Measurements from ENCODE around the gene PBX4.

PBX4 gene

GRCh38 chr19:19591133-19591825 lies 27.2 kb downstream of the PBX4 start:
- DNase-seq (ENCODE audit: low read depth in 2 of 2): peak in 1 of 2 donors; percentile 25

GRCh38 chr19:19588546-19588945 lies 29.9 kb downstream of the PBX4 start:
- no peak for DNase-seq (ENCODE audit: low read depth in 2 of 2)

DNA sequence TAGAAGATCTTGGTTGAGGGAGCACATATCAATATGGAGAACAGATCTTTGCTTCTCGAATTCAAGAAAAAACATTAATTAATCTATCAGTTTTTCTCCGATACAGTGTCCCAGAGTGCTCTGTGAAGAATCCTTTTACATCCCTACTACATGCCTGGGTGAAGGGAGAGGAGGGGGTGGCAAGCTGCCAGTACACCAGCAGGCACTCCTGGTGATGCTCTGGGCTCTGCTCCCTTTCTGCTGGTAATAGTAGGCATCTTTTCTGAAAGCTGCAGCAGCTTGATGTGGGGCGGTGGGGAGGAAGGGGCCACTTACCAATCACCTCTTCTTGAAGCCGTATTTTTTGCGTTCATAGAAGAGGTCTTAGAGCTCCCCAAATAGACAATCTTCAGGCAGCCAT lies 30.7 kb downstream of the PBX4 start:
- DNase-seq (ENCODE audit: low read depth in 2 of 2): no peak

DNA sequence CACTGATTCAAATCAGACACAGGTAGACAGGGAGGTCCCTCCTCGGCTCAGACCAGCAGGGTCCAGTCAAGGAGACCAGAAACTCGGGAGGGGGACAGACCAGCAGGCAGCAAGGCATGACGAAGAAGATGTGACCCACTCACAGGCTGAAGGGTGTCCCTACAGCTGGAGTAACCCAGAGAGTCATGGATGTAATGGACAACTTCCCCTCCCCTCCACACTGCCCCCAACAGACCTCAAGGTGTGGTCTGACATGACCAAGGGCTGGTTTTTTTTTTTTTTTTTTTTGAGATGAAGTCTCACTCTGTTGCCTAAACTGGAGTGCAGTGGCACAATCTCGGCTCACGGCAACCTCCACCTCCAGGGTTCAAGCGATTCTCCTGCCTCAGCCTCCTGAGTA lies 34.1 kb downstream of the PBX4 start:
- DNase-seq (ENCODE audit: low read depth in 2 of 2): no peak

GRCh38 chr19:19582471-19582870 lies 36.0 kb downstream of the PBX4 start:
- no peak for DNase-seq (ENCODE audit: low read depth in 2 of 2)

DNA sequence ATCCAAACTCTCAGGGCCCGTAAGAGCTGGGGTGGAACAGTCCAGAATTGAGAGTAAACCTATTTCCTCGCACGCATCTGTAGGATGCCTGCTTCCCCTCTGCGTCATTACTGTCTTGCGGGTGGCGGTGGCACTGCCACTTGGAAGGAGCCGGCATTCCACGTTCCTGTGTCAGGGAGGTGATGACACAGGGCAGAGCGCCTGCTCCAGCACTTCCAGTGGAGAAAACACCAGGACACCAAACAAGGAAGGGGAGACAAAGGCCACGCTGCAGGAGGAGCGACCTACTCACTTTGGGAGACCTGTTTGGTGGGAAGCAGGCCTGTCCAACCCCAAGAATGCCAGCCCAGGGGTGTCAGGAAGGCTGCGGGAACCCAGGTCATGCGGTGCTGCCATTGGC lies 37.1 kb downstream of the PBX4 start:
- no peak for DNase-seq (ENCODE audit: low read depth in 2 of 2)

DNA sequence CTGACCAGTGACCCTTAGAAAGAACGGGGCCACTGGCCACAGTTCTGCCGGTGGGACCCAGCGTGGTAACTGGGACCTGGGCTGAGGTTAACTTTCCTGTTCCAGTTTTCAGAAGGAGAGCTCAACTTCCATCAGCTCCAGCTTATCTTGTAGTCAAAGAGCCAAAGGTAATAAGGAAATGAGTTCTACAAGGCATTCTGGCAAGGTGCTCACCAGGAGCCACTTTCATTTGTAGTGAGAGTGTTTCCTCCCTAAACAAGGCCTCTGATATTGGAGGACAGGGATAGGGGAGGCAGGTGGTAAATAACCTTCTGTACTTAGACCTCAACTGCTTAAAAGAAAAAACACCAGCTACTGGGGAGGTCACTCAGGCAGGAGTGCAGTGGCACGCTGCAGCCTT lies 38.1 kb downstream of the PBX4 start:
- no peak for DNase-seq (ENCODE audit: low read depth in 2 of 2)

- DNase-seq (ENCODE audit: low read depth in 2 of 2): no peak
Measured at GRCh38 chr19:19579533-19580361, 38.7 kb downstream of the PBX4 start.

- DNase-seq (ENCODE audit: low read depth in 2 of 2): no peak
Measured at GRCh38 chr19:19578252-19578651, 40.2 kb downstream of the PBX4 start.

DNA sequence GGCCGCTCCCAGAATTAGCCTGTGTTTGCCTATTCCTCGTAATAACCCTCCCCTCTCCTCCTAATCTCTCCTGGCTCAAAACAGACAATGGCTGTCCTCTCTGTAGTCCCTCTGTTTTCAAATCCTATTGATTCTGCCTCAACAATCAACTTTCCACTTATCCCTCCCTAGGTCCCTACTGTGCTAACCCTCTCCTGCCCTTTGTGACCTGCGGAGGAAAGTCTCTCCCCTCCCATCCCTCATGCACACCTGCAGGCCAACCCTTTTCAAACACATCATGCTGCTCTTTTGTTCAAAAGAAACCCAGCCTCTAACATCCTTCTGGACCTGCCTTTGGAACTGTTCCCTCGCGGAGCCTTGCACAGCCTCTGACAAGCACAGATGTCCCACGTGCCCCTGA lies 43.1 kb downstream of the PBX4 start:
- DNase-seq (ENCODE audit: low read depth in 2 of 2): no peak

DNA sequence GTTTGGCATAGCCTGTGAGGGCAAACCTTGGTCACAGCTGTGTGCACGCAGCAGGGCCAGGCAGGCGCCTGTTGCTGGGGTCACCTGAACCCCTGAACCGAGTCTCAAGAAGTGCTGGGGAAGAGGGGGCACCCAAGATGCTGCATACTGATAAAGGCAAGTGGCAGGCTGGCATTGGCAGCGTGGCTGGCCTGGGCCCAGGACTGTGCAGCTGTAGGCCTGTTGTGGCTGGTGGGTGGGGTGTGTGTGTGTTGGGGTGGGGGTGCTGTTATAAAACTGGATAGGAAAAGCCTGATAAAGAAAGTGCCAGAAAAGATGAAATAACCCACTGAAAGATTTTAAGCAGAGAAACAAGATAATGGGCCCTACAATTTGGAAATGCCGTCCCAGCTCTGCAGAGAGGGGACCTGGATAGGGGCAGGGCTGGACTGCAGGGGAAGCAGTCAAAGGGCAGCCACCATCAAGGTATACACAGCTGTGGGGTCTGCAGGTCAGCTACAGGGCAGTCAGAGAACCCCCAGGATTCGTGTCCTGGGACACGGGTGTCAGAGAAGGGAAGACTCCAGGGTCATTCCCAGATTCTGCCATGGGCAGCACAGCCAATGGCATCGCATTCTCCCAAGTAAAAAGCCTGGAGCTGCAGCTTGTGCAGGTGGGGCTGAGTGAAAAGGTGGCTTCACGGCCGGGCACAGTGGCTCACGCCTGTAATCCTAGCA lies 47.3 kb downstream of the PBX4 start:
- no peak for DNase-seq (ENCODE audit: low read depth in 2 of 2)

DNA sequence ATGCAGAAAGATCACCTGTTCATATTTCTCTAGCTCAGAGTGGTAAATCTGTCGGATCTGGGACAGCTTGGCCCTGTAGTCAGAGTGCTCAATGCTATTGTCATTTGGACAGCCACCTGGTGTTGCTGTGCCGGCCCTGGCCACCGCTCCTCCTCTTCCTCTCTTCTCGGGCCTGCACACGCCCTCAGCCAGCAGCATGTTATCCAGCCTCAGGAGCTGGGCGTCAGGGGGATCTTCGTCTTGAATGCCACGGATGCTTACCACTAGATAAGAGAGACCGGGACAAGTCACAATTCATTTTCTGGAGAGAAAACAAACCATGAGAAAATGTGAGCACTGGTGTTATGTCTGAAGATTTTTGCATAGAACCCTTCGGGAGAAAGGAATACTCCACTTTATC lies 47.9 kb downstream of the PBX4 start:
- DNase-seq (ENCODE audit: low read depth in 2 of 2): no peak

- DNase-seq (ENCODE audit: low read depth in 2 of 2): no peak
Measured at GRCh38 chr19:19568802-19569756, 49.4 kb downstream of the PBX4 start.

GRCh38 chr19:19567391-19567790 lies 51.1 kb downstream of the PBX4 start:
- no peak for DNase-seq (ENCODE audit: low read depth in 2 of 2)

- no peak for DNase-seq (ENCODE audit: low read depth in 2 of 2)
Measured at GRCh38 chr19:19566306-19566705, 52.2 kb downstream of the PBX4 start.

DNA sequence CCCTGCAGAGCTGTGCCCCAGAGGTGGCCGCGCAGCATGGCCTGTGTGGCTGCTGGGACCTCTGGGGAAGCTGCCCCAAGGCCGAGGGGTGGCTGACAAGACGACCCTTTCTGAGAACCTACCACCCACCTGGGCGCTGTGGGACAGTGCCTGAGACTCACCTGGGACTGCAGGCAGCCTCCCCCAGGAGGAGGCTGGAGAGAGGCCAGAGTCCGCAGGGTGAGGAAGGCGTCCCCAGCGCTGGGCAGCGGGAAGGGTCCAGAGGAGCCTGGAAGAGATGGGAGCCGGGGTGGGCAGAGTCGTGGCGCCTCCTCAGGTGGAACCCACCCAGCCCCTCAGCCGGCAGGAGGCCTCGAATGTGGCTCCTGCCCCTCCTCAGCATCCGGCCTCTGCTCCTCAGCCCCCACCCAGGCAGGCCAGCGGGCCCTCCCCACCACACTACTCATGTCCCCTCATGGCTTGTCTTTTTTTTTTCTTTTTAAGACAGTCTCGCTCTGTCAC lies 55.1 kb downstream of the PBX4 start:
- no peak for DNase-seq (ENCODE audit: low read depth in 2 of 2)

DNA sequence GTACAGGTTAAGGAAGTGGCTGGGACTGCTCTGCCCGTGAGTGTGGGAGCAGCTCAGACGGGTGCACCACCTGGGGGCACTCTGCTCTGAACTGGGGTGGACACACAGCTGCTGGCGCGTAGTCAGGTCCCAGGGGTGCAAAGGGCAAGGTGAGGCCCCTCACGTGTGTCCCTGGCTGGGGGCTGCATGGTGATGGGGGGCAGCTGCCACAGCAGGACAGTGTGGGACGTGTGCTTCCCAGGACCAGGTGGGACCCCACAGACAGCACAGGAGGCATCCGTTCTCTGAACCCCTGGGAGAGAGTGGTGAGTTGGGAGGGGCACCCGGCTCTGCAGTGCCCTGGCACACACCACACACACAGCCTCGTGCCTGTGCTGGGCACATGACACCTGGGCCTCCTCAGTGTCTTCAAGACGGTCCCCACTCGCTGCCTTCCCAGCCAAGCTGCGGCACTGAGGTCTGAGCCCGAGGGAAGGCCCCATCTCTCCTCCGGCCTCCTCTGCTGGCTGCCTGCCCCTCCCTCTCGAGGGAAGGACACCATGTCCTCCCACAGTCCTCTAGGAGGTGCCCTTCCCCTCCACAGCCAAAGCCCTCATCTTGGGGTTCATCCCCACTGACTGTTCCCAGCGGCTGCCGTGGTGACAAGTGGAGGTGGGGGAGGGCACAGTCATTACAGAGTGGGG lies 55.7 kb downstream of the PBX4 start:
- peak in 1 of 2 donors; percentile 5 for DNase-seq (ENCODE audit: low read depth in 2 of 2)

DNA sequence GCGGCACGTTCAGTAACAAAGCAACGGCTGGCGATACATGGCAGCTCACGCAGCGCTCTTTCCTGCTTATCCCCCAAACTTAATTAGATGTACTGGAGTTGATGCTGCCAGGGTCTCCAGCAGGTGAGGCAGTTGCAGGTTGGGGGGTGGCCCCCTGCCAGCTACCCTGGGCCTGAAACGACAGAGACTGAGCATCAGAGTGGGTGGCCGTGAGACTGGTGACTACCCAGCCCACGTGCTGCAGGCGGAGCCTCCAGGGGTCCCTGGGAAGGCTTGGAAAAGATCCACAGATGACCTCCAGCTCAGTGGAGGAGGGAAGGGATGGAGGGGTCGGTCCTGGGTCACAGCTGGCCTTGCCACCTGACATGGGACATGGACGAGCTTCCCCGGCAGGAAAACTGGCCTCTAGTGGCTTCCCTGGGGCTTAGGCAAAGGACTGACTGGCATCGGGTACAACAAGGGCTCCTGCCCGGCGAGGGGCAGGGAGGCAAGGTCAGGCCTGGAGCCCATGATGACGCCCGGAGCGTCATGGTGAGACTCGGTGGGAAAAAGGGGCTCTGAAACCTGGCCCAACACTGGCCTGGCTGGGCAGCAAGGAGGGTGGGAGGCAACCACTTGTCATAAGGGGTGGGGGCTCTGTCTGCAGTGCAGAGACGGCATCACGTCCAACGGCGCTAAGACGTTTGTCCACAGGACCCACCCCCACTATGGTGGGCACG lies 56.4 kb downstream of the PBX4 start:
- no peak for DNase-seq (ENCODE audit: low read depth in 2 of 2)

DNA sequence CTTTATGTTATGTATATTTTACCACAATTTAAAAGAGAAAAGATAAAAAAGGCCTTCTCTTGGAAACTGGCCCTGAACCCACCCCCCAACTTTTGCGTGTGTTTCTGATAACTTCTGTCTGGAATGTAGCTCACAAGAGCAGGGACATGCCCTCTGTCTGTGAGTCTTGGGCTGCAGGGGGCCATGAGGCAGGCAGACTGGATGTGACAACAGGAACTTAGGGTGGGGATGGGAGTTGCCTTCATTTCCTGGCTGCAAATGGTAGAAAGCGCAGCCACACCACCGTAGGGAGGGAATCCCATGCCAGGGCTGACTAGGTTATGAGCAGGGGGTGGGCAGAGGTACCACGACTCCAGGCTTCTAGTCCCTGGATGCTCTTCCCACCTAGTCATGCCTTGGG lies 58.6 kb downstream of the PBX4 start:
- no peak for DNase-seq (ENCODE audit: low read depth in 2 of 2)

- DNase-seq (ENCODE audit: low read depth in 2 of 2): no peak
Measured at GRCh38 chr19:19558636-19559035, 59.9 kb downstream of the PBX4 start.

Data from stimulated activated CD8-positive, alpha-beta memory T cell treated with anti-CD3 and anti-CD28 coated beads, Interleukin-7, amount 100 ng/mL, for 1 hour (primary cell).